ENCODE measurements around the gene C7orf33. TPM values are rescaled to one million over a fixed set of nuclear protein-coding genes. Genes with fewer than 3 reads are reported as not detected.

C7orf33 gene, protein sequence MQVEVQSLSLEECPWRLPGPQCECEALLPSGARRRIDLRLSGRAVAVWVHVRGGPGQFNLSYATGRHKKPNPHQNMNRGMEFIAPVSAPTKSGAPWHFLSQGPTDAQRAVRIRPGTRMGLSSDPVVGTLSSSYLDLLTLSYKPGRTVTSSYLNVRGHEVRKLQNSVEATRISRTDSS
- total RNA-seq: not detected

DNA sequence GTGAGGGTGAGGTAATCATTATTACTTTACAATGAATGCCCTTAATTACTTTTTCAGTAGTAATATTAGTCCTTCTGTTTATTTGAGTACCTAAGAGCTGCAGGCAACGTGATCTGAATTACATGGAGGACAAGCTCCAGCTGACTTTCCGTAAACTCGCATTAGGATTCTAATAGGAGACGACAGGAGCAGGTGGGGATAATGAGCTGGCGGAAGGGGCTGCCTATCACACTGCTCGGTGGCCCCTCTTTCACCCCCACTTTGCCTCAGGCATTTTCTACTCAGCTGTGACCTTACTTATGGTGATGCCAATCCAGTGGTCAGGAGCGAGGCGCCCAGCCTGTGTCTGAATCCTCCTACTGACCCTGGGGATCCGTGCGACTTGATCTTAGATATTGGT is at the start of gene C7orf33:
C7orf33 (plus strand) TSS at position 296 of the 400 bp plus-strand sequence. CDS start 160 bp downstream, outside the sequence.
- H3K4me1 ChIP-seq (ENCODE audit: control insufficient read depth in 3 of 3, insufficient read depth in 3 of 3, low read length in 3 of 3): no peaks in the 10 kb centered on the region
- H3K27me3 ChIP-seq (ENCODE audit: control insufficient read depth in 3 of 3, insufficient read depth in 3 of 3, low read length in 3 of 3): no peaks in the 10 kb centered on the region
- H3K9me3 ChIP-seq (ENCODE audit: control insufficient read depth in 3 of 3, low read length in 3 of 3): no peaks in the 10 kb centered on the region
- H3K36me3 ChIP-seq (ENCODE audit: control insufficient read depth in 3 of 3, insufficient read depth in 3 of 3, low read length in 3 of 3): no peaks in the 10 kb centered on the region
- H3K9ac ChIP-seq (ENCODE audit: low read depth in 1 of 3, low read length in 3 of 3): no peak within 1 kb of the TSS
- H3K27ac ChIP-seq (ENCODE audit: low read depth, low read length): no peak within 1 kb of the TSS
- H3K4me3 ChIP-seq (ENCODE audit: low read length in 3 of 3): no peak within 1 kb of the TSS

DNA sequence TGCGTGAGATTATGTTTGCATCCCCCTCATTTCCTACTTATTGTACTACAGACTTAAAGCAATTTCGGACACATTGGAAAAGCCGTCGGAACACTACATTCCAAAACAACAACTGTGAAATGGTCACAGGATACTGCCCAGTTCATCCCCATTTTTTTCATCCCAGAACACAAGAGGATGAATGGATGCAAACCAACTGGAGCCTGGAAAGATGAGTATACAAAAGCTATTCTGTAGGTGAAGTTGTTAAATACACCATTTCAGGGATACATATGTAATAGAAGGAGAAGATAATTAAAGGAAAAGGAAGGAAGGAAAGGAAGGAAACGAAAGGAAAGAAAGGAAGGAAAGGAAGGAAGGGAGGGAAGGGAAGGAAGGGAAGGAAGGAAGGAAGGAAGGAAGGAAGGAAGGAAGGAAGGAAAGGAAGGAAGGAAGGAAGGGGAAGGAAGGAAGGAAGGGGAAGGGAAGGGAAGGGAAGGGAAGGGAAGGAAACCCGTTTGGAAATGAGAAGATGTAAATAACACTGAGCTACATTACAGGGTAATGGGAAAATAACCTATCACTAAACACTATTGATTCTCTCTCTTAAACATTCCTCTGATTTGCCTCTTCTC is 48.6 kb upstream of the C7orf33 start:
- no peak overlapping the region for H3K27ac ChIP-seq (ENCODE audit: low read depth, low read length)
- no peak overlapping the region for H3K4me3 ChIP-seq (ENCODE audit: low read length in 3 of 3)
- peaks cover 0 to 1% (median 0%) of the 10 kb centered on the region in 3 donors for H3K27me3 ChIP-seq (ENCODE audit: control insufficient read depth in 3 of 3, insufficient read depth in 3 of 3, low read length in 3 of 3)
- no peaks in the 10 kb centered on the region for H3K9me3 ChIP-seq (ENCODE audit: control insufficient read depth in 3 of 3, low read length in 3 of 3)
- H3K36me3 ChIP-seq (ENCODE audit: control insufficient read depth in 3 of 3, insufficient read depth in 3 of 3, low read length in 3 of 3): no peaks in the 10 kb centered on the region
- H3K4me1 ChIP-seq (ENCODE audit: control insufficient read depth in 3 of 3, insufficient read depth in 3 of 3, low read length in 3 of 3): peaks cover 0 to 2% (median 0%) of the 10 kb centered on the region in 3 donors
- no peak overlapping the region for H3K9ac ChIP-seq (ENCODE audit: low read depth in 1 of 3, low read length in 3 of 3)

DNA sequence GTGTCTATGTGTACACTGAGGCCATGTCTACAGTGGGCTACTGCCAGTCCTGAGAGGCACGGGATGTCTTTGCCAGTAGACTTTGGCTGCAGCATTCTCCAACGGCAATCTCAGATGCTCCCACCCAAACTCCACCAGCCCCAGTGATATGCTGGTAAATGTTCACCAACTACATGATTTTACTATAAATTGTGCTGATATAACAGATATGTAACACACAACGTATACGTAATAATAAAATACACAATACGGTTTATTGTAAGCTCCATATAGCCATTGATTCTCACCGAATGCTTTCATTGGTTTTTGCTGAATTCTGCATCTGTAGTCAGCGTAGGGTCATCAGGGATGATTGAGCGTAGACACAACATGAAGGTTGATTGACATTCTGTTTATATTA is 47.3 kb upstream of the C7orf33 start:
- Histone ChIP-seq H3K27me3 (ENCODE audit: control insufficient read depth in 3 of 3, insufficient read depth in 3 of 3, low read length in 3 of 3) (no peaks in the 10 kb centered on the region), H3K9me3 (ENCODE audit: control insufficient read depth in 3 of 3, low read length in 3 of 3) (no peaks in the 10 kb centered on the region), H3K4me1 (ENCODE audit: control insufficient read depth in 3 of 3, insufficient read depth in 3 of 3, low read length in 3 of 3) (peaks cover 0 to 2% (median 0%) of the 10 kb centered on the region in 3 donors), H3K9ac (ENCODE audit: low read depth in 1 of 3, low read length in 3 of 3) (no peak overlapping the region), H3K4me3 (ENCODE audit: low read length in 3 of 3) (no peak overlapping the region), H3K27ac (ENCODE audit: low read depth, low read length) (no peak overlapping the region), H3K36me3 (ENCODE audit: control insufficient read depth in 3 of 3, insufficient read depth in 3 of 3, low read length in 3 of 3) (no peaks in the 10 kb centered on the region)

DNA sequence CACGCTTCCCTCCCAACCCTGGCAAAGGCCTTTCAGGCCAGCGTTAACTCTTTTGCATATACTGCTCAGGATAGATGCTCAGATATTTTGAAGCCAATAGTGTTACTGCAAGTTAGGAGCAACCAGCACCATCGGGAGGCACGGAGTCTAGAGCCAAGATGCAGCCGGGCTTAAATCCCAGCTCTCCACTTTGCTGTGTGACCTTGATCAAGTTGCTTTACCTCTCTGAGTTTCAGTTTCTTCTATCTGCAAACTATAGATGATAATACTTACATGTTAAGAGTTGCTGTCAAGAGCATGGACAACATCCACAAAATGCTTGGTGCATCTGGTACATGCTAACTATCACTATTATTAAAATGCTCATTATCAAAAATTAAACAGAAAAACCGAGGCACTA is 45.4 kb upstream of the C7orf33 start:
- Histone ChIP-seq H3K9me3 (ENCODE audit: control insufficient read depth in 3 of 3, low read length in 3 of 3) (no peaks in the 10 kb centered on the region), H3K27me3 (ENCODE audit: control insufficient read depth in 3 of 3, insufficient read depth in 3 of 3, low read length in 3 of 3) (no peaks in the 10 kb centered on the region), H3K4me3 (ENCODE audit: low read length in 3 of 3) (no peak overlapping the region), H3K9ac (ENCODE audit: low read depth in 1 of 3, low read length in 3 of 3) (no peak overlapping the region), H3K4me1 (ENCODE audit: control insufficient read depth in 3 of 3, insufficient read depth in 3 of 3, low read length in 3 of 3) (peaks cover 0 to 2% (median 0%) of the 10 kb centered on the region in 3 donors), H3K36me3 (ENCODE audit: control insufficient read depth in 3 of 3, insufficient read depth in 3 of 3, low read length in 3 of 3) (no peaks in the 10 kb centered on the region), H3K27ac (ENCODE audit: low read depth, low read length) (no peak overlapping the region)

DNA sequence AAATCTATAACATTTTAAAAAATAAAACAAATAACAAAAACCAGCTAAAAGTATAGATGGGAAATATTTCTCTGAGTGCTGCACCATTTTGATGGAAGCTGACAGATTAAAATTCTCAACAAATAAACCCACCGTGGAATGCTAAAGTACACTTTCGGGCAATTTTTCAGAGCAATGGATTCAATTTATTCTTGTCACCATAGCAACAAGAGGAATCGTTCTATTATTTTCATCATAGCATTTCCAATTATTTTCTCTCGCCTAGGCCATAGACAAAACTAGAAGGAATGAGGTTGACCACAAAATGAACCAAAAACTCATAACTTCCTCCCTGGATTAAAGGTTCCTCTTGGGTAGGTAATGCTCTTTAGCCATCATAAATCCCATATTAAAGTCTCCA is 44.6 kb upstream of the C7orf33 start:
- Histone ChIP-seq H3K9ac (ENCODE audit: low read depth in 1 of 3, low read length in 3 of 3) (no peak overlapping the region), H3K4me1 (ENCODE audit: control insufficient read depth in 3 of 3, insufficient read depth in 3 of 3, low read length in 3 of 3) (no peaks in the 10 kb centered on the region), H3K36me3 (ENCODE audit: control insufficient read depth in 3 of 3, insufficient read depth in 3 of 3, low read length in 3 of 3) (no peaks in the 10 kb centered on the region), H3K27me3 (ENCODE audit: control insufficient read depth in 3 of 3, insufficient read depth in 3 of 3, low read length in 3 of 3) (no peaks in the 10 kb centered on the region), H3K9me3 (ENCODE audit: control insufficient read depth in 3 of 3, low read length in 3 of 3) (no peaks in the 10 kb centered on the region), H3K27ac (ENCODE audit: low read depth, low read length) (no peak overlapping the region), H3K4me3 (ENCODE audit: low read length in 3 of 3) (no peak overlapping the region)

DNA sequence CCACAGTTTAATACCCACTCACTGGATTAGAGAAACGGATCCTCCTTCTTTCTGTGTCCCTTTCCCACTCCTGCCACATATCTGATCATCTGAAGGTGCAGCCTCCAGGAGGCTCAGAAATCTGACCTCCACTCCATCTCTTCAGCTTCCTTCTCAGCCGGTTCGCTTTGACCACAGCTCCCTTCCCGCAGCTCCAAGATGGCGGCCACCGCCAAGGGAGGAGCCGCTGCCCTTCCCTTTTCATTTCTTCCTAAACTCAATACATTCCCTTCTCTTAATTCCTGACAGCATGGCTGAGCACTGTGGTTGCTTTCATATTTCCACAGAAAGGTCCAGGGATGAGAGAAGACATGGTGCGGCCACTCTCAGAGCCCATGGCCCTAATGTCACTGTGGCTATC is 43.7 kb upstream of the C7orf33 start:
- no peaks in the 10 kb centered on the region for H3K27me3 ChIP-seq (ENCODE audit: control insufficient read depth in 3 of 3, insufficient read depth in 3 of 3, low read length in 3 of 3)
- no peak overlapping the region for H3K9ac ChIP-seq (ENCODE audit: low read depth in 1 of 3, low read length in 3 of 3)
- H3K4me3 ChIP-seq (ENCODE audit: low read length in 3 of 3): no peak overlapping the region
- H3K36me3 ChIP-seq (ENCODE audit: control insufficient read depth in 3 of 3, insufficient read depth in 3 of 3, low read length in 3 of 3): no peaks in the 10 kb centered on the region
- H3K4me1 ChIP-seq (ENCODE audit: control insufficient read depth in 3 of 3, insufficient read depth in 3 of 3, low read length in 3 of 3): no peaks in the 10 kb centered on the region
- H3K9me3 ChIP-seq (ENCODE audit: control insufficient read depth in 3 of 3, low read length in 3 of 3): no peaks in the 10 kb centered on the region
- H3K27ac ChIP-seq (ENCODE audit: low read depth, low read length): no peak overlapping the region

DNA sequence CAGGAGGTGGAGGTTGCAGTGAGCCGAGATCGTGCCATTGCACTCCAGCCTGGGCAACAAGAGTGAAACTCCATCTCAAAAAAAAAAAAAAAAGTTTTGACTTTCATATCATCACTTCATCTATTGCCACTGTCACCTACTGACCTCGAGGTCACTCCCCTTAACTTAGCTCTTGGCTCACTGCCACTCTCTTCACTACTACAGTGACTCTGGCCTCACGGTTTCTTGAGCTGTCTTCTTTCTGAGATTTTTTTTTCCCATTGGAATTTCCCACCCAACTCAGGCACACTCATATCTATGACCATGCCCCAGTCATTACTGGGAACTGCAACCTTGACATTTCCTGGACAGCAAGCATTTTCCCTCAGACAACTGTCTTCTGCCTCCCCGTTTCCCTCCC is 42.6 kb upstream of the C7orf33 start:
- H3K9ac ChIP-seq (ENCODE audit: low read depth in 1 of 3, low read length in 3 of 3): no peak overlapping the region
- H3K36me3 ChIP-seq (ENCODE audit: control insufficient read depth in 3 of 3, insufficient read depth in 3 of 3, low read length in 3 of 3): no peaks in the 10 kb centered on the region
- no peaks in the 10 kb centered on the region for H3K9me3 ChIP-seq (ENCODE audit: control insufficient read depth in 3 of 3, low read length in 3 of 3)
- no peaks in the 10 kb centered on the region for H3K27me3 ChIP-seq (ENCODE audit: control insufficient read depth in 3 of 3, insufficient read depth in 3 of 3, low read length in 3 of 3)
- H3K4me3 ChIP-seq (ENCODE audit: low read length in 3 of 3): no peak overlapping the region
- H3K27ac ChIP-seq (ENCODE audit: low read depth, low read length): no peak overlapping the region
- no peaks in the 10 kb centered on the region for H3K4me1 ChIP-seq (ENCODE audit: control insufficient read depth in 3 of 3, insufficient read depth in 3 of 3, low read length in 3 of 3)

DNA sequence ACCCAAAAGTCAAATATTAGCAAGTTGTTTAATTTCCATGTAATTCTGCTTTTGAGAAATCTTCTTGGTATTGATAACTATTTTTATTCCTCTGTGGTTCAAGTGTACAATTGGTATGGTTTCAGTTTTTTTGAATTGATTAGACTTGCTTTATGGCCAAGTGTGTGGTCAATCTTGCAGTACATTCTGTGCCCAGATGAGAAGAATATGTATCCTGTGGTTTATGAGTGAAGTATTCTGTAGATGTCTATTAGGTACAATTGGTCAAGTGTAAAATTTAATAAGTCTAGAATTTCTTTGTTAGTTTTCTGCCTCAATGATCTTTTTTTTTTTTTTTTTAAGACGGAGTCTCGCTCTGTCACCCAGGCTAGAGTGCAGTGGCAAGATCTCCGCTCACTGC is 36.6 kb upstream of the C7orf33 start:
- Histone ChIP-seq H3K4me1 (ENCODE audit: control insufficient read depth in 3 of 3, insufficient read depth in 3 of 3, low read length in 3 of 3) (no peaks in the 10 kb centered on the region), H3K4me3 (ENCODE audit: low read length in 3 of 3) (no peak overlapping the region), H3K9ac (ENCODE audit: low read depth in 1 of 3, low read length in 3 of 3) (no peak overlapping the region), H3K9me3 (ENCODE audit: control insufficient read depth in 3 of 3, low read length in 3 of 3) (no peaks in the 10 kb centered on the region), H3K27me3 (ENCODE audit: control insufficient read depth in 3 of 3, insufficient read depth in 3 of 3, low read length in 3 of 3) (no peaks in the 10 kb centered on the region), H3K27ac (ENCODE audit: low read depth, low read length) (no peak overlapping the region), H3K36me3 (ENCODE audit: control insufficient read depth in 3 of 3, insufficient read depth in 3 of 3, low read length in 3 of 3) (no peaks in the 10 kb centered on the region)

DNA sequence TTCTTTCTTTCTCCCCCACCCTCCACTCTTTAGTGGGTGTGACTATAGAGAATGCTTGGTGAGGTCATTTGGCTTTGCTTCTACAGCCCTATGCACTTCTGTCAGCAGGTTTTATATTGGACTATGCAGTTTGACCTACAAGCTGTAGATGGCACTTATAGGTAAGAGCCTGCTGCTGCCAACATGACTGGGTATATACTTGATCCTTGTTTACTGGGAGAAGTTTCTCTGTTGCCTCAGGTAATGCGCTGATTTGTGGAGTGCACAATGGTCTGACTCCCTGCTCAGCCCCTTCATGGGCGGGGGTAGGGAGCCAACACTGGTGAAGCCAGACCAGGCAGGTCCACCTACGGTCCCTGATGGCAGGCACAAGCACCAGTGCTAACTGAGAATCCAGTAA is 33.7 kb upstream of the C7orf33 start:
- Histone ChIP-seq H3K36me3 (ENCODE audit: control insufficient read depth in 3 of 3, insufficient read depth in 3 of 3, low read length in 3 of 3) (no peaks in the 10 kb centered on the region), H3K27ac (ENCODE audit: low read depth, low read length) (no peak overlapping the region), H3K9ac (ENCODE audit: low read depth in 1 of 3, low read length in 3 of 3) (no peak overlapping the region), H3K4me1 (ENCODE audit: control insufficient read depth in 3 of 3, insufficient read depth in 3 of 3, low read length in 3 of 3) (no peaks in the 10 kb centered on the region), H3K4me3 (ENCODE audit: low read length in 3 of 3) (no peak overlapping the region), H3K9me3 (ENCODE audit: control insufficient read depth in 3 of 3, low read length in 3 of 3) (peaks cover 0 to 3% (median 0%) of the 10 kb centered on the region in 3 donors), H3K27me3 (ENCODE audit: control insufficient read depth in 3 of 3, insufficient read depth in 3 of 3, low read length in 3 of 3) (no peaks in the 10 kb centered on the region)

DNA sequence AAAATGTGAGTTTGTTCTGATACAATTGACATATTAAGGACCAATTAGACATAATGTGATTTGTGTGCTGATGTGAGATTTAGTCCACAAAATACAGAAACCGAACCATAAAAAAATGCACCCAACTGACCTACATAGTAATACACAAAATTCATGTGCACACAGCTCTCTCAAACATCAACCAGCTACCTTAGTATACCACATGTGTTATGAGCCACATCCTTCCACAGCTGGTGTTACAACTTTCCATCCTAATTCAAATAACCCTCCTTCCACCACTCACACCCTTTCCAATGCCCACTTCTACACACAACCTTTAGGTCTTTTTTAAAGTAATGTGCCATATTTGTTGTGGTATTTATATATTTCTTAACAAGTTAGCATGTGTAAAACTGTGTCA is 31.7 kb upstream of the C7orf33 start:
- Histone ChIP-seq H3K27me3 (ENCODE audit: control insufficient read depth in 3 of 3, insufficient read depth in 3 of 3, low read length in 3 of 3) (no peaks in the 10 kb centered on the region), H3K9ac (ENCODE audit: low read depth in 1 of 3, low read length in 3 of 3) (no peak overlapping the region), H3K27ac (ENCODE audit: low read depth, low read length) (no peak overlapping the region), H3K4me3 (ENCODE audit: low read length in 3 of 3) (no peak overlapping the region), H3K9me3 (ENCODE audit: control insufficient read depth in 3 of 3, low read length in 3 of 3) (peaks cover 0 to 3% (median 0%) of the 10 kb centered on the region in 3 donors), H3K4me1 (ENCODE audit: control insufficient read depth in 3 of 3, insufficient read depth in 3 of 3, low read length in 3 of 3) (no peaks in the 10 kb centered on the region), H3K36me3 (ENCODE audit: control insufficient read depth in 3 of 3, insufficient read depth in 3 of 3, low read length in 3 of 3) (no peaks in the 10 kb centered on the region)
